MM.1S (cell line): ENCODE data around the gene CCDC152.

Experiments used
- CTCF ChIP-seq: fragments of 300-600 bp; sonication (generic); IDR thresholded peaks from 2 replicates; pipeline ENCODE4 v1.5.1; 2016; ENCODE audit warnings: antibody characterized with exemption, low read length, mixed read lengths
- EZH2 ChIP-seq: fragments of 300-600 bp; sonication (generic); optimal IDR thresholded peaks from 2 replicates; pipeline ENCODE3; 2017; ENCODE audit warnings: low read depth, mild to moderate bottlenecking, antibody characterized with exemption, low read length, mixed read lengths
- EZH2phosphoT487 ChIP-seq: fragments of 300-600 bp; sonication (generic); IDR thresholded peaks from 2 replicates; pipeline ENCODE4 v1.6.1; 2018; ENCODE audit warnings: antibody characterized with exemption, low read length

- TF ChIP-seq CTCF (no peak), EZH2phosphoT487 (no peak), EZH2 (no peak)
Observed at GRCh38 chr5:42804717-42805339, 48.2 kb downstream of the CCDC152 start.
